Mammary epithelial cell (primary cell): Measurements from ENCODE around the gene CA11.
"Not testable (repeated sequence)": the region's sequence is repeated elsewhere in the genome, so short reads cannot be mapped to it uniquely, and the experiment has no call there.

Experiments used
- CTCF ChIP-seq, 2 donors: IDR thresholded peaks in 1 of 2; conservative IDR thresholded peaks in 1 of 2; 2 replicates each; pipeline ENCODE4 v1.5.1; 2011 to 2012; ENCODE audit warnings: inconsistent platforms in 2 of 2, low read length in 2 of 2, mild to moderate bottlenecking in 2 of 2, control low read depth in 1 of 2, low read depth in 1 of 2; ENCODE audit not compliant: insufficient read depth in 1 of 2; ENCODE audit errors: extremely low read depth in 1 of 2
- EZH2 ChIP-seq: IDR thresholded peaks from 2 replicates; pipeline ENCODE4 v1.6.1; 2012; ENCODE audit warnings: low read length, inconsistent platforms, borderline replicate concordance

DNA sequence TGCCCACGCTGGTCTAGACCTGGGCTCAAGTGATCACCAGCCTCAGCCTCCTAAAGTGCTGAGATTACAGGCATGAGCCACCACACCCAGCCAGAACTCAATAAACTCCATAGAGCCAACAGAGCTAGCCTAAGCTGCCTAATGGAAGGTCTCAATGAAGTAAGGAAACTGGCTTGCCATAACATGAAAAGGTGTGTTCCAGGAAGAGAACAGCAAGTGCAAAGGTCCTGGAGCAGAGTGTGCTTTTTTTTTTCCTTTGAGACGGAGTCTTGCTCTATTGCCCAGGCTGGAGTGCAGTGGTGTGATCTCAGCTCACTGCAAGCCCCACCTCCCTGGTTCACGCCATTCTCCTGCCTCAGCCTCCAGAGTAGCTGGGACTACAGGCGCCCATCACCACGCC, 11.8 kb upstream of the CA11 start:
- TF ChIP-seq CTCF (conservative IDR thresholded peaks at IDR 0.05 in 1 of 2, IDR thresholded peaks at IDR 0.05 in 1 of 2; ENCODE audit: extremely low read depth in 1 of 2, insufficient read depth in 1 of 2, low read depth in 1 of 2, low read length in 2 of 2); EZH2: not testable (repeated sequence)
